Spleen (tissue), 7 donors: Measurements from ENCODE around the gene SLC7A5.

ENCODE experiments used
- POLR2A ChIP-seq, 3 donors: fragments of 450-650 bp; IDR thresholded peaks; one replicate each; pipeline ENCODE4 v1.5.1; 2017; ENCODE audit warnings: antibody characterized with exemption in 3 of 3, mild to moderate bottlenecking in 1 of 3
- POLR2AphosphoS5 ChIP-seq, 3 donors: sonication (generic); formaldehyde crosslinking; IDR thresholded peaks; one replicate each; pipeline ENCODE4 v1.5.1; 2017; ENCODE audit warnings: antibody characterized with exemption in 3 of 3
- TF ChIP-seq, protein P1 (sequence below), 11 experiments: fragments of 200-600 bp in 7 of 11; fragments of 450-650 bp in 4 of 11; sonication (generic) in 4 of 11; IDR thresholded peaks in 8 of 11; conservative IDR thresholded peaks in 3 of 11; 1 replicate in 7 of 11; 2 replicates in 4 of 11; pipeline versions ENCODE4 v1.4.0 to v1.8.0; 2016 to 2021; ENCODE audit warnings: antibody characterized with exemption in 11 of 11, inconsistent platforms in 4 of 11, mild to moderate bottlenecking in 1 of 11
- donor health status: DM: no; HTN: no; CAD: no; lungs with moderate emphysema.
- donor health status: DM: no; HTN: no; CAD: no.
- donor health status: DM: no; HTN: no; CAD: no.

DNA sequence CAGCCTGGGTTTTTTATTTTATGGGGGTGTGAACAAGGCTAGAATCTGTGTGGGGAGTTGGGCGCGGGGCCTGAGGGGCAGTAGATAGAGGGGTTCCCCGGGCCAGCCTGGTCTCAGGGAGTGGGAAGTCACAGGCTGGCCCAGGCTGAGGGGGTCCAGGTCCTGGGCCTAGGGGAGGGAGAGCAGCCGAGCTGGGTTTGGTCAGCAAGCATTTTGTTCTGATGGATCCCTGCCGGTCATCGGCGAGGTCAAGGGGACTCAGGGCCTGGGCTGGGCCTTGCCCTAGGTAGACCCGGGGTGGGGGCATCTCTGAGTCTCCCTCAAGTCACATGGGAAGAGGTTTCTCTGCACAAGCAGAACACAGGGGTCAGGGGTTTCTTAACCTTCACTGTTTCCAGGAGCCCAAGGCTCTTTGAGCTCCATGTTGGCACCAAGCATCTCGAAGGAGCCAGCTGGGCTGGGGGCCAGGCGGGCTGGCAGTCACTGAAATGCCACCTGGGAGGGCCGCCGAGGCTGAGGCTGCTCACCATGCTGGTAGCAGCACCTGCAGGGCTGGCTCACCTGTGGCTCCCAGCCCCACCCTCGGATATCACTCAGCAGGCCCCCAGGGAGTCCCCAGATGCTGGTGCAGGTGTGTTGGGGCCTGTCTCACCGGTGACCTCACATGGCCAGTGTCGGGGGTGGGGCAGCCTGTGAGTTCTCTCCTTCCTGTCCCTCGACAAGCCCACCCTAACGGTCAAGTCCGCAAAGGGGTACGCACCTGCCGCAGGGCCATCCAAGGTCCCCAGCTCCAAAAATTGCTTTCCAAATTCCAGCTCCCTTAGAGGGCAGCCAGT lies 41.0 kb downstream of the SLC7A5 start:
- TF ChIP-seq, protein P1, sequence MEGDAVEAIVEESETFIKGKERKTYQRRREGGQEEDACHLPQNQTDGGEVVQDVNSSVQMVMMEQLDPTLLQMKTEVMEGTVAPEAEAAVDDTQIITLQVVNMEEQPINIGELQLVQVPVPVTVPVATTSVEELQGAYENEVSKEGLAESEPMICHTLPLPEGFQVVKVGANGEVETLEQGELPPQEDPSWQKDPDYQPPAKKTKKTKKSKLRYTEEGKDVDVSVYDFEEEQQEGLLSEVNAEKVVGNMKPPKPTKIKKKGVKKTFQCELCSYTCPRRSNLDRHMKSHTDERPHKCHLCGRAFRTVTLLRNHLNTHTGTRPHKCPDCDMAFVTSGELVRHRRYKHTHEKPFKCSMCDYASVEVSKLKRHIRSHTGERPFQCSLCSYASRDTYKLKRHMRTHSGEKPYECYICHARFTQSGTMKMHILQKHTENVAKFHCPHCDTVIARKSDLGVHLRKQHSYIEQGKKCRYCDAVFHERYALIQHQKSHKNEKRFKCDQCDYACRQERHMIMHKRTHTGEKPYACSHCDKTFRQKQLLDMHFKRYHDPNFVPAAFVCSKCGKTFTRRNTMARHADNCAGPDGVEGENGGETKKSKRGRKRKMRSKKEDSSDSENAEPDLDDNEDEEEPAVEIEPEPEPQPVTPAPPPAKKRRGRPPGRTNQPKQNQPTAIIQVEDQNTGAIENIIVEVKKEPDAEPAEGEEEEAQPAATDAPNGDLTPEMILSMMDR (IDR thresholded peaks at IDR 0.05 in 8 of 11, conservative IDR thresholded peaks at IDR 0.05 in 3 of 11) = no peak
- TF ChIP-seq POLR2A (IDR thresholded peaks at IDR 0.05) (no peak), POLR2AphosphoS5 (IDR thresholded peaks at IDR 0.05) (peak in 2 of 3 donors; percentile 30 to 54)
